HCT116 (cell line): ENCODE results near the gene GOT1. TPM values are rescaled to one million over a fixed set of nuclear protein-coding genes. Genes with fewer than 3 reads are reported as not detected.
A peak's percentile ranks its signal among the peaks of the same experiment; 100 is the strongest.

ENCODE experiments used
- ATAC-seq: fragments of 200-7000 bp; cut with Tn5 transposase; 2 replicates; pipeline ENCODE4 v1.9.1; 2020; ENCODE audit warnings: mild to moderate bottlenecking, moderate library complexity
- BruUV-seq: library from RNA; stranded (reverse); fragments of 400-500 nt; replicated peaks from 2 replicates; lab custom pipeline; 2021; lab: Mats Ljungman, UMichigan
- CTCF ChIA-PET: fragments of 300-600 bp; sonication (Branson Sonifier 250); formaldehyde crosslinking; loops from one replicate; lab custom pipeline; 2021; ENCODE audit warnings: antibody characterized with exemption; lab: Charles Lee
- POLR2A ChIA-PET: fragments of 300-600, 350-600 bp; sonication (Branson Sonifier 250); formaldehyde crosslinking; loops from one replicate; lab custom pipeline; 2021; ENCODE audit warnings: antibody characterized with exemption; lab: Charles Lee
- RAD21 ChIA-PET, 2 experiments: fragments of 300-600 bp; sonication (Branson Sonifier 250); formaldehyde crosslinking; loops; one replicate each; lab custom pipeline; 2023; ENCODE audit warnings: low total read pairs in 2 of 2; ENCODE audit not compliant: uncharacterized antibody in 2 of 2, unreplicated experiment in 2 of 2, low non-redundant PET in 1 of 2; lab: Charles Lee
- DNase-seq: peaks from one replicate; pipeline ENCODE4 v3.0.0-alpha.2; 2010; ENCODE audit warnings: low read depth, low spot score
- H2AFZ ChIP-seq: fragments of 200-600 bp; shearing (Covaris generic), sonication (generic); 2 replicates; pipeline ENCODE4 v1.6.1; 2017; ENCODE audit warnings: low read depth, mixed run types, mixed read lengths, antibody characterized with exemption, low read length; ENCODE audit not compliant: poor library complexity, severe bottlenecking
- H3K27ac ChIP-seq: 2 replicates; pipeline ENCODE4 v1.5.1; 2012; ENCODE audit warnings: low read depth, low read length
- H3K27me3 ChIP-seq: fragments of 200-600 bp; sonication (generic); 2 replicates; pipeline ENCODE4 v1.6.1; 2016; ENCODE audit warnings: mixed run types, low read length, mixed read lengths; ENCODE audit not compliant: insufficient read depth
- H3K36me3 ChIP-seq, 2 experiments: fragments of 200-500 bp in 1 of 2; fragments of 200-600 bp in 1 of 2; sonication (Bioruptor generic) in 1 of 2; sonication (generic) in 1 of 2; 2 replicates each; pipeline versions ENCODE4 v1.5.1 to v1.6.1; 2014 to 2016; ENCODE audit warnings: low read length in 2 of 2, inconsistent platforms in 1 of 2, mixed read lengths in 1 of 2, mixed run types in 1 of 2; ENCODE audit not compliant: insufficient read depth in 2 of 2, control insufficient read depth in 1 of 2
- H3K4me1 ChIP-seq, 2 experiments: fragments of 200-600 bp in 1 of 2; sonication (generic) in 1 of 2; 2 replicates each; pipeline versions ENCODE4 v1.5.1 to v1.6.1; 2012 to 2017; ENCODE audit warnings: low read length in 2 of 2, inconsistent platforms in 1 of 2, mild to moderate bottlenecking in 1 of 2, mixed read lengths in 1 of 2, mixed run types in 1 of 2, moderate library complexity in 1 of 2; ENCODE audit not compliant: insufficient read depth in 2 of 2, control insufficient read depth in 1 of 2
- H3K4me2 ChIP-seq: fragments of 200-600 bp; sonication (generic); 2 replicates; pipeline ENCODE4 v1.6.1; 2017; ENCODE audit warnings: mixed run types, low read length, mixed read lengths
- H3K4me3 ChIP-seq, 2 experiments: fragments of 200-600 bp in 1 of 2; sonication (generic) in 1 of 2; replicated peaks in 1 of 2; 2 replicates each; pipeline ENCODE4 v1.5.1; 2011 to 2016; ENCODE audit warnings: low read length in 2 of 2, control low read depth in 1 of 2, low read depth in 1 of 2, mild to moderate bottlenecking in 1 of 2, mixed read lengths in 1 of 2, mixed run types in 1 of 2
- H3K79me2 ChIP-seq: fragments of 200-600 bp; sonication (generic); 2 replicates; pipeline ENCODE4 v1.6.1; 2017; ENCODE audit warnings: mild to moderate bottlenecking, mixed run types, low read length, moderate library complexity, mixed read lengths; ENCODE audit not compliant: insufficient read depth
- H3K9ac ChIP-seq: fragments of 200-600 bp; sonication (generic); 2 replicates; pipeline ENCODE4 v1.6.1; 2016; ENCODE audit warnings: low read length, mixed read lengths
- H3K9me2 ChIP-seq: fragments of 200-600 bp; sonication (generic), shearing (Covaris generic); 2 replicates; pipeline ENCODE4 v1.6.1; 2017; ENCODE audit warnings: mixed run types, mild to moderate bottlenecking, moderate library complexity; ENCODE audit not compliant: insufficient read depth
- H3K9me3 ChIP-seq, 2 experiments: fragments of 200-500 bp in 1 of 2; fragments of 200-600 bp in 1 of 2; sonication (Bioruptor generic) in 1 of 2; sonication (generic) in 1 of 2; 2 replicates each; pipeline ENCODE4 v1.6.1; 2014 to 2017; ENCODE audit warnings: low read length in 2 of 2, mixed read lengths in 2 of 2, inconsistent platforms in 1 of 2, low read depth in 1 of 2, mild to moderate bottlenecking in 1 of 2, mixed run types in 1 of 2, moderate library complexity in 1 of 2; ENCODE audit not compliant: control insufficient read depth in 1 of 2, insufficient read depth in 1 of 2
- H4K20me1 ChIP-seq: fragments of 200-600 bp; sonication (generic), shearing (Covaris generic); 2 replicates; pipeline ENCODE4 v1.6.1; 2017; ENCODE audit warnings: mixed run types, mild to moderate bottlenecking, moderate library complexity; ENCODE audit not compliant: insufficient read depth
- CBX3 ChIP-seq: IDR thresholded peaks from 2 replicates; pipeline ENCODE4 v1.6.1; 2012; ENCODE audit warnings: low read depth
- CTCF ChIP-seq, 3 experiments: fragments of 200-600 bp in 1 of 3; sonication (generic) in 1 of 3; IDR thresholded peaks in 2 of 3; conservative IDR thresholded peaks in 1 of 3; 2 replicates each; pipeline ENCODE4 v1.5.1; 2012 to 2017; ENCODE audit warnings: low read depth in 2 of 3, low read length in 2 of 3, antibody characterized with exemption in 1 of 3, borderline replicate concordance in 1 of 3, control low read depth in 1 of 3, mild to moderate bottlenecking in 1 of 3, mixed read lengths in 1 of 3, mixed run types in 1 of 3, moderate library complexity in 1 of 3; ENCODE audit not compliant: insufficient read depth in 1 of 3
- EGR1 ChIP-seq: IDR thresholded peaks from 2 replicates; pipeline ENCODE4 v1.6.1; 2012; ENCODE audit warnings: low read depth
- ELF1 ChIP-seq: IDR thresholded peaks from 2 replicates; pipeline ENCODE4 v1.6.1; 2012; ENCODE audit warnings: low read depth, borderline replicate concordance
- EZH2 ChIP-seq: fragments of 200-600 bp; sonication (generic); IDR thresholded peaks from 2 replicates; pipeline ENCODE4 v1.6.1; 2017; ENCODE audit warnings: antibody characterized with exemption, mixed run types
- EZH2phosphoT487 ChIP-seq: fragments of 200-600 bp; IDR thresholded peaks from 2 replicates; pipeline ENCODE4 v1.6.1; 2018; ENCODE audit warnings: antibody characterized with exemption, borderline replicate concordance
- FOSL1 ChIP-seq: IDR thresholded peaks from 2 replicates; pipeline ENCODE4 v1.6.1; 2012; ENCODE audit warnings: low read depth
- JUND ChIP-seq: IDR thresholded peaks from 2 replicates; pipeline ENCODE4 v1.6.1; 2012
- MAX ChIP-seq: IDR thresholded peaks from 2 replicates; pipeline ENCODE4 v1.6.1; 2012
- REST ChIP-seq: IDR thresholded peaks from 2 replicates; pipeline ENCODE4 v1.6.1; 2012; ENCODE audit warnings: low read depth
- SIN3A ChIP-seq: IDR thresholded peaks from 2 replicates; pipeline ENCODE4 v1.6.1; 2012; ENCODE audit warnings: low read depth
- SP1 ChIP-seq: IDR thresholded peaks from 2 replicates; pipeline ENCODE4 v1.6.1; 2012; ENCODE audit warnings: low read depth
- TCF7L2 ChIP-seq: IDR thresholded peaks from 2 replicates; pipeline ENCODE4 v1.7.0; 2011; ENCODE audit warnings: borderline replicate concordance, inconsistent platforms; ENCODE audit not compliant: insufficient read depth, insufficient read length; ENCODE audit errors: extremely low read depth
- ZBTB33 ChIP-seq: IDR thresholded peaks from 2 replicates; pipeline ENCODE4 v1.6.1; 2011; ENCODE audit warnings: mild to moderate bottlenecking, low read length, moderate library complexity; ENCODE audit not compliant: insufficient replicate concordance; ENCODE audit errors: extremely low read depth
- ZNF274 ChIP-seq: fragments of 200-500 bp; sonication (Bioruptor generic); IDR thresholded peaks from 2 replicates; pipeline ENCODE4 v1.6.1; 2014; ENCODE audit warnings: mild to moderate bottlenecking, low read depth, low read length, inconsistent platforms
- intact Hi-C: fragments of 100-400 bp; cut with micrococcal nuclease; formaldehyde crosslinking; loops from 2 replicates; pipeline ENCODE4 v1.10.0; 2022
- total RNA-seq: library from RNA; stranded (reverse); gene quantifications from one replicate; pipeline ENCODE4 v1.2.1, GENCODE V29; 2021; ENCODE audit not compliant: unreplicated experiment

GOT1 gene
- total RNA-seq, 1 experiment from 2014 or later = 135 TPM

- TF ChIP-seq FOSL1 = no peak
- 0 out of 2 replicates have a peak, but pooled peaks have one; percentile 3 for TF ChIP-seq JUND
- peak; percentile 13 for TF ChIP-seq MAX
- TF ChIP-seq SIN3A = no peak; the same call in none of the 2 replicates
Observed at GRCh38 chr10:99431190-99431760, 851 bp upstream of the GOT1 start (continued).

GRCh38 chr10:99430116-99430450 lies 341 bp downstream of the GOT1 start:
- no peak for TF ChIP-seq ZBTB33
- TF ChIP-seq TCF7L2 = no peak
- TF ChIP-seq FOSL1 = no peak
- TF ChIP-seq EZH2phosphoT487 = no peak
- TF ChIP-seq ELF1 = no peak
- no peak for TF ChIP-seq JUND
- TF ChIP-seq EGR1 = no peak
- no peak for TF ChIP-seq SP1
- TF ChIP-seq ZNF274 = no peak
- TF ChIP-seq REST = no peak
- no peak for TF ChIP-seq EZH2
- no peak for TF ChIP-seq CTCF (IDR thresholded peaks at IDR 0.05 in 2 of 3, conservative IDR thresholded peaks at IDR 0.05 in 1 of 3; ENCODE audit: borderline replicate concordance in 1 of 3, insufficient read depth in 1 of 3, low read depth in 2 of 3, low read length in 2 of 3)
- no peak for TF ChIP-seq CBX3
- TF ChIP-seq, all 23 proteins: peak for 0
- ChIA-PET RAD21 (no interaction called here), CTCF (interaction anchor here (0.9 to 2.6 kb wide), 5 partner anchors 12 to 181 kb away, joined by 3 to 10 read pairs (median 3); no protein-coding TSS in a partner anchor), POLR2A (interaction anchor here (0.8 to 2.6 kb wide), 27 partner anchors 9 to 616 kb away, joined by 3 to 23 read pairs (median 4); partner anchors contain the start of genes COX15, CUTC, ENTPD7 and SLC25A28)
- intact Hi-C loops = loop anchor here (5.0 kb wide), 1 partner anchor 302 kb away; the partner anchor contains the start of genes COX15 and CUTC
- Histone ChIP-seq H3K36me3 (peaks cover 2 to 3% of the 10 kb centered on the region in 2 experiments; a peak in 2 of 4 replicates), H4K20me1 (no peaks in the 10 kb centered on the region), H3K9ac (peak overlapping the region; percentile 83), H3K27ac (peak overlapping the region; percentile 62), H3K4me2 (peak overlapping the region; percentile 83), H3K4me1 (peaks cover 7 to 22% of the 10 kb centered on the region in 2 experiments; a peak in 3 of 4 replicates), H3K9me2 (no peaks in the 10 kb centered on the region), H3K27me3 (no peaks in the 10 kb centered on the region), H3K4me3 (peak overlapping the region; percentile 72 to 84), H3K9me3 (no peaks in the 10 kb centered on the region), H2AFZ (no peak overlapping the region), H3K79me2 (peaks cover 68% of the 10 kb centered on the region)
- no peak for DNase-seq
- BruUV-seq = no TSS peak
- peak; percentile 18 for ATAC-seq
